ENCODE data around the gene IL4I1. TPM values are rescaled to one million over a fixed set of nuclear protein-coding genes. Genes with fewer than 3 reads are reported as not detected.

IL4I1 gene
- total and polyA plus RNA-seq, 2 of the 8 experiments (the other 6 are each of a cell fraction or from before 2014, with no cell fraction given): 0.41 to 0.76 TPM

- Histone ChIP-seq H3K18ac (ENCODE audit: extremely low read depth, low read length) (no peak overlapping the region), H3K9ac (replicated peaks in 1 of 4; ENCODE audit: extremely low read depth in 1 of 4, low read depth in 3 of 4, low read length in 3 of 4) (no peak overlapping the region), H2BK120ac (replicated peaks; ENCODE audit: low read depth, low read length) (no peak overlapping the region), H2AFZ (ENCODE audit: low read length) (no peak overlapping the region), H3K27me3 (replicated peaks in 1 of 4; ENCODE audit: control insufficient read depth in 3 of 4, extremely low read depth in 1 of 4, insufficient read depth in 3 of 4, low read length in 3 of 4) (no peaks in the 10 kb centered on the region; a peak in 1 of 7 replicates), H3K36me3 (ENCODE audit: control insufficient read depth in 2 of 4, insufficient read depth in 4 of 4, low read length in 3 of 4) (peaks cover 20 to 44% (median 36%) of the 10 kb centered on the region in 4 experiments; a peak in 7 of 8 replicates), H3K23ac (ENCODE audit: insufficient read length) (no peak overlapping the region), H2AK5ac (ENCODE audit: low read depth, low read length) (no peak overlapping the region), H4K5ac (ENCODE audit: insufficient read length, low read depth, low read length) (no peak overlapping the region), H4K20me1 (replicated peaks in 1 of 2; ENCODE audit: control insufficient read depth in 1 of 2, insufficient read depth in 2 of 2, low read length in 2 of 2) (peaks cover 44 to 51% of the 10 kb centered on the region in 2 experiments), H3K4me1 (replicated peaks in 1 of 4; ENCODE audit: control insufficient read depth in 3 of 4, insufficient read depth in 4 of 4, low read length in 3 of 4) (no peaks in the 10 kb centered on the region), H3K79me1 (ENCODE audit: low read depth, low read length) (peaks cover 16% of the 10 kb centered on the region), H2BK12ac (ENCODE audit: low read depth, low read length) (no peak overlapping the region), H3K9me3 (ENCODE audit: insufficient read depth in 2 of 2, low read depth in 1 of 2, low read length in 1 of 2) (no peaks in the 10 kb centered on the region), H2BK20ac (ENCODE audit: low read length) (no peak overlapping the region), H3K4ac (replicated peaks; ENCODE audit: insufficient read length, low read depth, low read length) (no peak overlapping the region), H2BK15ac (ENCODE audit: low read length) (no peak overlapping the region), H3K4me2 (ENCODE audit: insufficient read depth in 1 of 2, low read depth in 2 of 2, low read length in 2 of 2) (no peak overlapping the region), H3K79me2 (ENCODE audit: control insufficient read depth in 1 of 2, insufficient read depth in 2 of 2, low read length in 2 of 2) (peaks cover 0 to 68% of the 10 kb centered on the region in 2 experiments; a peak in 2 of 4 replicates), H4K8ac (ENCODE audit: extremely low read depth, insufficient read depth, low read length) (no peak overlapping the region), H4K91ac (replicated peaks; ENCODE audit: insufficient read length, low read length) (no peak overlapping the region), H3K14ac (ENCODE audit: insufficient read length) (no peak overlapping the region), H3K56ac (replicated peaks; ENCODE audit: insufficient read length, low read depth, low read length) (no peak overlapping the region), H3K23me2 (ENCODE audit: low read depth, low read length) (no peaks in the 10 kb centered on the region), H3K27ac (ENCODE audit: low read depth, low read length) (no peak overlapping the region), H2BK5ac (ENCODE audit: low read depth, low read length) (no peak overlapping the region), H3K4me3 (ENCODE audit: extremely low read depth in 1 of 4, insufficient read depth in 2 of 4, low read depth in 3 of 4, low read length in 4 of 4) (no peak overlapping the region)
- POLR2A ChIA-PET (ENCODE audit: partially characterized antibody): interaction anchor here (0.7 to 19.2 kb wide), 7 partner anchors 10 to 361 kb away, joined by 3 to 373 read pairs (median 3); partner anchors contain the start of genes AKT1S1, ATF5, NUP62 and TBC1D17
- FAIRE-seq (no peak), DNase-seq (ENCODE audit: low read depth in 1 of 2, low spot score in 2 of 2) (no peak)
- WGBS, 2 experiments (ENCODE audit: extremely low coverage in 1 of 2, insufficient coverage in 1 of 2, insufficient read length in 1 of 2, insufficient replicate concordance in 2 of 2, low coverage in 1 of 2, low lambda C conversion rate in 2 of 2, missing lambda C conversion rate in 1 of 2): 95% methylated on average over 10 of the region's 10 CpGs; no CpG with 5 or more reads in 1 of the 2 experiments
- CTCF ChIA-PET (ENCODE audit: partially characterized antibody): interaction anchor here (0.7 to 3.0 kb wide), 14 partner anchors 9 to 222 kb away, joined by 3 to 18 read pairs (median 4); partner anchors contain the start of gene ATF5
Observed at GRCh38 chr19:49913720-49914119, 17.0 kb upstream of the IL4I1 start.

Data from H1 (cell line).